Naive B cell (primary cell): Measurements from ENCODE around the gene GIPC3. TPM values are rescaled to one million over a fixed set of nuclear protein-coding genes. Genes with fewer than 3 reads are reported as not detected.

Experiments
- ATAC-seq, 2 donors: fragments of 150-1000 bp; cut with Tn5 transposase; 2 replicates each; pipeline ENCODE4 v1.10.0; 2021; ENCODE audit warnings: low read depth in 2 of 2, mild to moderate bottlenecking in 2 of 2, moderate library complexity in 2 of 2
- DNase-seq: peaks from one replicate; pipeline ENCODE4 v3.0.0; 2022
- H3K27ac Mint-ChIP-seq, 6 donors: one replicate each; pipeline ENCODE4 v1.8.0; 2020 to 2022; ENCODE audit warnings: mild to moderate bottlenecking in 6 of 6, mixed read lengths in 6 of 6, moderate library complexity in 5 of 6, inconsistent platforms in 2 of 6
- H3K27me3 Mint-ChIP-seq, 3 donors: one replicate each; pipeline ENCODE4 v1.8.0; 2021 to 2022; ENCODE audit warnings: mixed read lengths in 3 of 3, mild to moderate bottlenecking in 1 of 3
- H3K36me3 Mint-ChIP-seq, 2 donors: one replicate each; pipeline ENCODE4 v1.8.0; 2020 to 2022; ENCODE audit warnings: mixed read lengths in 2 of 2, inconsistent platforms in 1 of 2, mild to moderate bottlenecking in 1 of 2
- H3K4me1 Mint-ChIP-seq, 3 donors: one replicate each; pipeline ENCODE4 v1.8.0; 2020 to 2022; ENCODE audit warnings: mixed read lengths in 3 of 3, inconsistent platforms in 1 of 3, mild to moderate bottlenecking in 1 of 3, moderate library complexity in 1 of 3
- H3K4me3 Mint-ChIP-seq, 8 donors: one replicate each; pipeline ENCODE4 v1.8.0; 2020 to 2022; ENCODE audit warnings: mild to moderate bottlenecking in 8 of 8, mixed read lengths in 8 of 8, moderate library complexity in 8 of 8, inconsistent platforms in 2 of 8
- H3K9me3 Mint-ChIP-seq, 7 donors: one replicate each; pipeline ENCODE4 v1.8.0; 2020 to 2022; ENCODE audit warnings: mixed read lengths in 7 of 7, mild to moderate bottlenecking in 5 of 7, inconsistent platforms in 2 of 7, moderate library complexity in 1 of 7
- polyA plus RNA-seq, 6 donors: library from polyadenylated mRNA; unstranded; fragments of 300-500 nt; fragmentation: Illumina TruSeq; gene quantifications; one replicate each; pipeline ENCODE4 v1.2.3, GENCODE V29; 2021; ENCODE audit warnings: low read depth in 6 of 6

GIPC3 gene, protein sequence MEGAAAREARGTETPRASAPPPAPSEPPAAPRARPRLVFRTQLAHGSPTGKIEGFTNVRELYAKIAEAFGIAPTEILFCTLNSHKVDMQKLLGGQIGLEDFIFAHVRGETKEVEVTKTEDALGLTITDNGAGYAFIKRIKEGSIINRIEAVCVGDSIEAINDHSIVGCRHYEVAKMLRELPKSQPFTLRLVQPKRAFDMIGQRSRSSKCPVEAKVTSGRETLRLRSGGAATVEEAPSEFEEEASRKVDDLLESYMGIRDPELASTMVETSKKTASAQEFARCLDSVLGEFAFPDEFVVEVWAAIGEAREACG
- 1 to 10 TPM in 1 of 6 donors, under 1 TPM in 4, not detected in 1; 0.06 to 1.0 (median 0.21) TPM for polyA plus RNA-seq

DNA sequence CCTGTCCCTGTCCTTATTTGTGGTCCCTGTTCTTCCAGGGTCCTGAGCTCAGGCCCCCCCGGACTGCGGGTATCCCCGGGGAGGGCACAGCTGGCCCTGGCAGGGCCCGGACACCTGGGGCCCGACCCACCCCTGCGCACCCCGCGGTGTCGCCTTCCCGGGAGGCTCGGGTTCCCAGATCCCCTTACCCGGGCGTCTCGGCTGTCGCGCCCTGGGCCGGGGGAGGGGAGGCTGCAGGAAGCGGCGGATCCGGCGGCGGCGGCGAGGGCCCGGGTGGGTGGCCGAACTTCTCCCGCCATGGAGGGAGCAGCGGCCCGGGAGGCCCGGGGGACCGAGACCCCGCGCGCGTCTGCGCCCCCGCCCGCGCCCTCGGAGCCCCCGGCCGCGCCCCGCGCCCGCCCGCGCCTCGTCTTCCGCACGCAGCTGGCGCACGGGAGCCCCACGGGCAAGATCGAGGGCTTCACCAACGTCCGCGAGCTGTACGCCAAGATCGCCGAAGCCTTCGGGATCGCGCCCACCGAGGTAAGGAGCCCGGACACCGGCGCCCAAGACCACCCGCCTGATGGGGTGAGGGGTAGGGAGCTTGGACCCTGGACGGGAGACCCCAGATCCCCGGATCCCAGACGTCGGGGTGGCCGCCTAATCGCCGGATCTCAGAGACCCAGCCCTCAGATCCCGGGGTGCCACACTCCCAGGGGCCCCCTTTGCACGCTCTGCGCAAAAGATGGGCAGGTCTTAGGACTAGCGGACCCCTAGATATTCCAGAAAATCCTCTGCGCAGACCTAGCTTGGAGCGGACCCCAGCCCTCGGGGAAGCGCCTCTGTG lies at the start of gene GIPC3:
Gene GIPC3 (plus strand): TSS at position 178 of the 826 bp plus-strand sequence. CDS start 120 bp downstream, at position 298.
- Mint-ChIP-seq H3K27ac (no peak within 1 kb of the TSS), H3K9me3 (no peaks in the 10 kb centered on the region), H3K27me3 (no peaks in the 10 kb centered on the region), H3K36me3 (no peaks in the 10 kb centered on the region), H3K4me3 (peak within 1 kb of the TSS; percentile 21 to 75 (median 62)), H3K4me1 (peaks cover 0 to 6% (median 2%) of the 10 kb centered on the region in 3 donors)
- DNase-seq (no peak), ATAC-seq (peak; percentile 30 to 35)

DNA sequence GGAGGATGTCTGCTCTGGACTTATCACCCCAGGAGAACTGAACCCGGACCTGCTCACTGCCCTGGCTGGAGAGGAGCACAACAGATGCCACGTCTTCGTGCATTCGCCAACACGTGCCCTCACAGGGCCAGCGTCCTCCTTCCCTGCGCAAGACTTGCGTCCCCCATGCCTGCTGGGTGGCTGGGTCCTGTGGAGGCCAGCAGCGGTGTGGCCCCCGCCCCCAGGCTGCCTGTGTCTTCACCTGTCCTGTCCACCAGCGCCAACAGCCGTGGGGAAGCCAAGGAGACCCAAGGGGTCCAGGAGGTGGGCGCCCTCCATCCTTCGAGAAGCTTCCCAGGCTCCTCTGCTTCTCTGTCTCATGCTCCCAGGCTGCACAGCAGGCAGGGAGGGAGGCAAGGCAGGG lies 49.7 kb upstream of the GIPC3 start:
- Mint-ChIP-seq H3K4me1 (peaks cover 0 to 11% (median 0%) of the 10 kb centered on the region in 3 donors), H3K27ac (peak overlapping the region in 1 of 6 donors; percentile 81), H3K27me3 (no peaks in the 10 kb centered on the region), H3K4me3 (no peak overlapping the region), H3K36me3 (no peaks in the 10 kb centered on the region), H3K9me3 (peaks cover 0 to 4% (median 0%) of the 10 kb centered on the region in 7 donors)
- ATAC-seq (no peak), DNase-seq (no peak)

DNA sequence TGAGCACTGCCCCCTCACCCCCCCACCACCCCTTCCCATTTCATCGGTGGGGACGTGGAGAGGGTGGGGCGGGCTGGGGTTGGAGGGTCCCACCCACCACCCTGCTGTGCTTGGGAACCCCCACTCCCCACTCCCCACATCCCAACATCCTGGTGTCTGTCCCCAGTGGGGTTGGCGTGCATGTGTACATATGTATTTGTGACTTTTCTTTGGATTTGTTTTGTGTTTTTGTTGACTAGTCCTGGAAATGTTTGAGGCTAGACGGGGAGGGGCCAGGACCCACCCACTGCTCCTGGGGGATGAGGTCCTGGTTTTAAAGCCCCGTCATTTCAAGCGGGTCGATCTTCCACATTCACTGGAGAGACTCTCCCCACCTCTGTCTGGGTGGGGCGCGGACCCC lies 49.3 kb upstream of the GIPC3 start:
- peak overlapping the region in 2 of 6 donors; percentile 28 to 81 for H3K27ac Mint-ChIP-seq
- H3K27me3 Mint-ChIP-seq: no peaks in the 10 kb centered on the region
- H3K4me1 Mint-ChIP-seq: peaks cover 0 to 11% (median 0%) of the 10 kb centered on the region in 3 donors
- ATAC-seq (no peak), DNase-seq (no peak)
- peaks cover 0 to 4% (median 0%) of the 10 kb centered on the region in 7 donors for H3K9me3 Mint-ChIP-seq
- H3K36me3 Mint-ChIP-seq: no peaks in the 10 kb centered on the region
- no peak overlapping the region for H3K4me3 Mint-ChIP-seq

DNA sequence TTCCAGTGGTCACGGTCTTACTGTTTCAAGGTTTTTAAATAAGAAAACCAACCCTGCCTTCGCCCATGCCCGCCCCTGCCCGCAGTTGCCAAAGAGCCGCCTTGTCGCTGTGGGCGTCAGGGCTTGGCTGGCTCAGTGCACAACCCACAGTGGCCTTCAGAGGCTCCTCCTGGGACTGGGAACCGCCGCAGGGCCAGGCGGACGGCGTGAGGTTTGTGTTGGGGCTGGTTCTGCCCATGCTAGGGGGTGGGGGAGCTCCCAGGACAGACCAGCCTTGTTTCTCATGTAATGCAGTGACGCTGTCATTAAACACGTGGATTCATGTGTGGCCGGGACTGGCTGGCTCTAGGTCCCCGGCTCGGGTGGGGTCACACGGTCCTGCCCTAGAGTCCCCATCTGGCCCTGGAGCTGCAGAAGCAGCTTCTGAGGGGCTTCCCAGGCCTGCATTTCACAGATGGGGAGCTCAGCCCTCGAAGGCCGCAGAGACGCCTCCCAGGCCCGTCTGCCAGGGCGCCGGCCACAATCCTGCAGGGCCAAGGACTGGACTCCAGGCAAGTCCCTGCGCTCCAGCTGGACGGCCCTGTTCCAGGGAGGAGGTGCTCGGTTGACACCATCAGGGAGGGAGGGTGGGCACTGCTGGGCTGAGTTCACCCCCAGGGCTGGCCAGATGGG lies 48.7 kb upstream of the GIPC3 start:
- no peak overlapping the region for H3K4me3 Mint-ChIP-seq
- H3K27ac Mint-ChIP-seq: no peak overlapping the region
- peaks cover 0 to 4% (median 0%) of the 10 kb centered on the region in 7 donors for H3K9me3 Mint-ChIP-seq
- H3K27me3 Mint-ChIP-seq: no peaks in the 10 kb centered on the region
- no peak for DNase-seq
- H3K36me3 Mint-ChIP-seq: no peaks in the 10 kb centered on the region
- peaks cover 0 to 11% (median 0%) of the 10 kb centered on the region in 3 donors for H3K4me1 Mint-ChIP-seq
- no peak for ATAC-seq

DNA sequence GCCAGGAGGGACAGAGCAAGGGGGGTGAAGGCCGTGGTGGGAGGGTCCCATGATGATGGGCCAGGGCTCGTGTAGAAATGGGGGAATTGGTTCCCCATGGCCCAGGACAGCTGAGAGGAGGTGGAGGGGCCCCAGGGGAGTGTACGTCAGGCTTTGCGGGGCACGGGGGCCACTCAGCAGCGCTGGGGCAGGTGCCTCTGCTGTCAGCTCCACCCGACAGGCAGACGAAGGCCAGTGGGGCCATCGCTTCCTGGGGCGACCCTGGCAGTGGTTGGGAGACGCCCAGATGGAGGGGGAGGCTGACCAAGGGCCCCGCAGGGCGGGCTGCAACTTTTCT lies 48.2 kb upstream of the GIPC3 start:
- no peak for ATAC-seq
- H3K27me3 Mint-ChIP-seq: no peaks in the 10 kb centered on the region
- peaks cover 0 to 11% (median 2%) of the 10 kb centered on the region in 3 donors for H3K4me1 Mint-ChIP-seq
- H3K36me3 Mint-ChIP-seq: no peaks in the 10 kb centered on the region
- no peak overlapping the region for H3K4me3 Mint-ChIP-seq
- H3K9me3 Mint-ChIP-seq: peaks cover 0 to 4% (median 0%) of the 10 kb centered on the region in 7 donors
- no peak for DNase-seq
- peak overlapping the region in 1 of 6 donors; percentile 54 for H3K27ac Mint-ChIP-seq

DNA sequence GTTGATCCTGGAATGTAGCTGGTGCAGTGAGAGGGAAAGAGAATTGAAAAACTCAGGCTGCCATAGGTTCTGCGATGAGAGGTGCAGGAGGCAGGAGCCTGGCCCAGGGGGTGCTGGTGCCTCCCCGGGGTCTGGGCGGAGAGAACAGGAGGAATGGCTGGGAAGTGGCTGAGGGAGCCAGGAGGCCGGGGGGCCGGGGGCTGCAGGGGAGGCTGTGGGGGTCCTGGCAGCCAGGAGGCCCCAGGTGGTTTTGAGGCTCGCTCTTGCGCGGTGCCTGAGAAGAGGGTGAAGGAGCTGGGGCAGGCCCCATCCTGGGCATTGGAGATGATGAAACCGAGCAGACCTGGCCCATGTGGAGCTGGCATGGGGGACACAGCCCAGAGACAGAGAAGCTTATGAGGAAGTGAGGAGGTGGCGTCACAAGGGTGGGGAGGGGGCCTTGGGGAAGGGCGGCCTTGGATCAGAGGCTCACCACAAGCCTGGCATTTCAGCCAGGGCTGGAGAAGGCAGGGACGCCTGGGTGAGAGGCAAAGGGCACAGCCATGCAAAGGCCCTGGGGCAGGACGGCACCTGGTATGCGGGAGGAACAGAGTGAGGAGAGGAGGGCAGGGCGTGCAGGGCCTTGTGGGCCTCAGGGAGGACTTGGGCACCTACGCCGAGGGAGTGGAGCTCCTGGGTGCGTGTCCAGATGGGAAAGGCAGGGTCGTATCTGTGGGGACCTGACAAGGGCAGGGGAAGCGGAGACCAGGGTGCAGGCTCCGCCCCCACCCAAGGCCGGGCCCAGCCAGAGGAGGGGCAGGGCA lies 47.6 kb upstream of the GIPC3 start:
- peak overlapping the region in 3 of 6 donors; percentile 59 to 90 (median 61) for H3K27ac Mint-ChIP-seq
- no peaks in the 10 kb centered on the region for H3K36me3 Mint-ChIP-seq
- DNase-seq (no peak), ATAC-seq (peak in 1 of 2 donors; percentile 20)
- peaks cover 0 to 4% (median 0%) of the 10 kb centered on the region in 7 donors for H3K9me3 Mint-ChIP-seq
- no peak overlapping the region for H3K4me3 Mint-ChIP-seq
- peaks cover 0 to 11% (median 2%) of the 10 kb centered on the region in 3 donors for H3K4me1 Mint-ChIP-seq
- H3K27me3 Mint-ChIP-seq: no peaks in the 10 kb centered on the region

DNA sequence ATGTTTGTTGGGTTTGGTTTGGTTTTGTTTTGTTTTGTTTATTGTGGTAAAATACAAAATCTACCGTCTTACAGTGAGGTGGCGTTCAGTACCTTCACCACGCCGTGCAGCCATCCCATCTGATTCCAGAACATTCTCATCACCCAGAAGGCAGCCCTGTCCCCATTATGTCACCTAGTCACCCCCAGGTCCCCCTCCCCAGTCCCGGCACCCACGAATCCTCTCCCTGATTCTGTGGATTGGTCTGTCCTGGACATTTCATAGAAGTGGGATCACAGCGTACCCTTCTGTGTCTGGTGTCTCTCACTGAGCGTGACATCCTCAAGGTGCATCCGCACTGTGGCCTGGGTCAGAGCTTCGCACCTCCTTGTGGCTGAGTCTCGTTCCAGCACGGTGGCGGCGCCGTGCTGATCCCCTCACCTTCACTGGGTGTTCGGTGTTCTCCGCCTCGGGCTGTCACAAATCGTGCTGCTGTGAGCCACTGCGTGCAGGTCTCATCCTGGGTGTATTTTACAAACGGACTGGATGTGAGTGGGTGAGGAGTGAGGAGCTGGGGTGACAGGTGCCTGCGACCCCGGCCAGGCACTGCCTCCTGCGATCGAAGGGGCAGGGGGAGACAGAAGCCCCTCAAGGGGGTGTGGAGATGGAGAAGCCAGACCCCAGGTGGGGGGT lies 46.9 kb upstream of the GIPC3 start:
- H3K4me3 Mint-ChIP-seq: no peak overlapping the region
- peaks cover 0 to 4% (median 0%) of the 10 kb centered on the region in 7 donors for H3K9me3 Mint-ChIP-seq
- no peaks in the 10 kb centered on the region for H3K36me3 Mint-ChIP-seq
- peak overlapping the region in 3 of 6 donors; percentile 32 to 61 (median 38) for H3K27ac Mint-ChIP-seq
- ATAC-seq: no peak
- H3K4me1 Mint-ChIP-seq: peaks cover 0 to 11% (median 2%) of the 10 kb centered on the region in 3 donors
- H3K27me3 Mint-ChIP-seq: no peaks in the 10 kb centered on the region
- DNase-seq: no peak

DNA sequence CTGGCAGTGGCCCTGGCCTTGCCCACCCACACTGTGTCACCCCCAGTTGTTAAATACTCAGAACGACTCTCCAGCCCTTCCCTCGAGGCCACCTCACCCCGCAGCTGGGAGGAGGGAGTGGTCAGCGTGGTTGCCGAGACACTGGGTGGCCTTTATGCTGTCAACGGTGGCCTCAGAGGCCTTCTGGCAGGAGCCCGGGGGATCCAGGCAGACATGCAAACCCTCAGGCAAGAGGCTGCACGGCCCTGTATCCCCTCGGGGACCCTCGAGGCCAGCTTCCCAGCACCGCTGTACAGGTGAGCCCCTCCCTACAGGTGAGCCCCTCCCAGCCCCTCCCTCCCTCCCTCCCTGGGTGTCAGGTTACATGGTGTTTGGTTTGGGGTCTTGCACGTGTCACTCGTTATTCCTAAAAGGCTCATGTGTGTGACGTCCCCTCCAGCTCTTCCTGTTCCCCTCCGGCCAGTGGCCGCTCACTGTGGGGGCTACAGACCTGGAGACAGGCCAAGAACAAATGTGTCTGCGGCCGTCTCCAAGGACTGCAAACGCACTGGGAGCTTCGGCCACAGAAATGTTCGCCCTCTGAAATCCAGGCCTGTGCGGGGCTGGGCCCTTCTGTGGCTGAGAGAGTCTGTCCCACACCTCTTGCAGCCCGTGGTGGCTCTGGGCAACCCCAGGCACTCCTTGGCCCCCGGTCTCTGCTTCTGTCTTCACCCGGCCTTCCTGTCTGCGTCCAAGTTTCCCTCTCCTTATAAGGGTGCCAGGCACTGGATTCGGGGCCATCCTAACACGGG lies 46.1 kb upstream of the GIPC3 start, which contains the start of gene TEKTIP1:
Gene TEKTIP1 (plus strand): TSS at position 210 of the 791 bp plus-strand sequence. CDS start 4 bp downstream, at position 214.
- peaks cover 0 to 4% (median 0%) of the 10 kb centered on the region in 7 donors for H3K9me3 Mint-ChIP-seq
- H3K27ac Mint-ChIP-seq: peak within 1 kb of the TSS in 5 of 6 donors; percentile 28 to 83 (median 54)
- peak within 1 kb of the TSS in 1 of 8 donors; percentile 63 for H3K4me3 Mint-ChIP-seq
- no peaks in the 10 kb centered on the region for H3K36me3 Mint-ChIP-seq
- DNase-seq (no peak), ATAC-seq (no peak)
- H3K4me1 Mint-ChIP-seq: peaks cover 0 to 11% (median 2%) of the 10 kb centered on the region in 3 donors
- no peaks in the 10 kb centered on the region for H3K27me3 Mint-ChIP-seq

DNA sequence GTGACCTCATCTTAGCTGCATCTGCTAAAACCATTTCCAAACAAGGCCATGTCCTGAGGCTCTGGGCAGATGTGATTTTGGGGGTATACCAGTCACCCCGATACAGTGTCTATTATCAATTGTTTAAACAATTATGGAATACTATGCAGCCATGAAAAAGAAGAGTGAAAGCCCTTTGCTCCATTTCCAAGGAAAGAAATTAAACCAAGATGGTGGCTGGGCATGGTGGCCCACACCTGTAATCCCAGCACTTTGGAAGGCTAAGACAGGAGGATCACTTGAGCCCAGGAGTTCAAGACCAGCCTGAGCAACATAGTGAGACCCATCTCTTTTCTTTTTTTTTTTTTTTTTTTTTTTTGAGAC lies 45.5 kb upstream of the GIPC3 start:
- Mint-ChIP-seq H3K4me3 (peak overlapping the region in 1 of 8 donors; percentile 63), H3K27me3 (no peaks in the 10 kb centered on the region), H3K27ac (peak overlapping the region in 3 of 6 donors; percentile 18 to 54 (median 28)), H3K4me1 (peaks cover 0 to 11% (median 2%) of the 10 kb centered on the region in 3 donors), H3K36me3 (no peaks in the 10 kb centered on the region), H3K9me3 (peaks cover 0 to 4% (median 0%) of the 10 kb centered on the region in 7 donors)
- no peak for ATAC-seq
- DNase-seq: no peak

DNA sequence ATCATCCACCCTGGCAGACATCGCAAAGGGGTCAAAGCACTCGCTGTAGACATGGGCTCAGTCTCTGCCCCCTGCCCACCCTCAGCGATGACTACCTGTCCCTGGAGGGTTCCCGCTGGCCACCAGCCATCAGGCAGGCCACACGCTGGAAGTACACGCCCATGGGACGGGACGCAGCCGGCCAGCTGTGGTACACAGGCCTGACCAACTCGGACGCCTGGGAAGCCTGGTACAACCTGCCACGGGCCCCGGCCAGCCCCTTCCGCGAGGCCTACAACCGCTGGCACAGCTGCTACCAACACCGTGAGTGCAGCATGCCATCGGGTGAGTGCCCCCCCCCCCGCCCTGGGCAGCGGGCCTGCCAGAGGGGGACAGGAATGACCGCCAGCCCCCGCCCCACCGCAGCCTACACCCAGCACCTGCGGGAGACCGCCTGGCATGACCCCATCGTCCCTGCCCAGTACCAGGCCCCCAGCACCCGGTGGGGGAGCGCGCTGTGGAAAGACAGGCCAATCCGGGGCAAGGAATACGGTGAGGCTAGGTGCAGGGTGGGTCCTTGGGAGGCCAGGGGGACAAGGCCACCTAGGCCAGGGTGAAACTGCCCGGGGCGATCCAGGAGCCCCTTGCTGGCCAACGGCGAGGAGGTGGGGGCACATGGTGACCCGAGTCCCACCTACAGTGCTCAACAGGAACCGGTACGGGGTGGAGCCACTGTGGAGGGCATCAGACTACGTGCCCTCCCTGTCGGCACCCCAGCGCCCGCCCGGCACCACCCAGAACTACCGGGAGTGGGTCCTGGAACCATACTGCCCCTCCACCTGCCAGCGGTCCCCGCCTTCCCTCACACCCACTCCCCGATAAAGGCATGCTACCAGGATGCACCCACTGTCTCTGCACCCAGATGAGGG lies 41.9 kb upstream of the GIPC3 start:
- Mint-ChIP-seq H3K27me3 (no peaks in the 10 kb centered on the region), H3K27ac (no peak overlapping the region), H3K4me1 (peaks cover 11 to 14% (median 12%) of the 10 kb centered on the region in 3 donors), H3K9me3 (peaks cover 0 to 4% (median 0%) of the 10 kb centered on the region in 7 donors), H3K4me3 (no peak overlapping the region), H3K36me3 (peaks cover 0 to 12% of the 10 kb centered on the region in 2 donors)
- DNase-seq: no peak
- no peak for ATAC-seq

DNA sequence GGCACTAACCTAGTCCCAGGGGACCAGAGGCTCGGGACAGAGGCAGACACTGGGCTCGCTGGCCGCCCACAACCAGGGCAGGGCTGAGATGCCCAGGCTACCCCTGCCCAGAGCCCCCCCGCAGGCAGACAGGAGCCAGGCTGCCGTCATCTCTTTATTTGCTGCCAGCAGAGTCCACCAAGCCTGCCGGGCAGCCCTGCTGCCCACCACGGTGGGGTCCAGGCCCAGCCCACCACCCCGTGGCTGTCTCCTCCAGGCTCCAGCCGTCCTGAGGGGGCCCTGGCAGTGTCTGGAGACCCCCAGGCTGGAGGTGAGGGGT lies 41.3 kb upstream of the GIPC3 start:
- ATAC-seq: no peak
- Mint-ChIP-seq H3K27me3 (no peaks in the 10 kb centered on the region), H3K36me3 (peaks cover 0 to 12% of the 10 kb centered on the region in 2 donors), H3K4me1 (peaks cover 11 to 12% (median 11%) of the 10 kb centered on the region in 3 donors), H3K4me3 (no peak overlapping the region), H3K9me3 (peaks cover 0 to 4% (median 0%) of the 10 kb centered on the region in 7 donors), H3K27ac (no peak overlapping the region)
- no peak for DNase-seq
